NCI-H1105 treated with DMSO at 0.1 percent for 48 hours (cell line): Measurements from ENCODE around the gene KIAA1328.
A peak's percentile ranks its signal among the peaks of the same experiment; 100 is the strongest.
"Not testable (repeated sequence)": the region's sequence is repeated elsewhere in the genome, so short reads cannot be mapped to it uniquely, and the experiment has no call there.

Source experiments
- DNase-seq: peaks from one replicate; lab custom pipeline; 2025; lab: John Stamatoyannopoulos, UW

The KIAA1328 gene

DNA sequence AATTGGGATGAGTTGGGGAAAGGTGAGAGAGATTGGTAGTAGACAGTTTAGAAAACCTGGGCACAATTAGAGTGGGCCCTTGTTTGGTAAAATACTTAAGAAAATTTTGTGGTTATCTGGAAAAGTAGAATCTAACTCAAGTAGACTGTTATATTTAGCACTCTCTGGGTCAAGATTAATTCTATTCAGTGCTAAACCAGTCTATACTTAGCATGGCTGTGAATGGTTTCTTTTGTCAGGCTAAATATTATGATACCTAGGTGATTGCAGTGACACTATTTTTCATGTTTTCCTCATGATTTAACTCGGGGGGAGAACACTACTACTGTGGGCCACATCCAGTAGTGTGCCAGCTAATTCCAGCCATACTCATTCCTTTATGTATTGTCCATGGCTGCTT lies 58.9 kb downstream of the KIAA1328 start:
- DNase-seq: no peak

DNA sequence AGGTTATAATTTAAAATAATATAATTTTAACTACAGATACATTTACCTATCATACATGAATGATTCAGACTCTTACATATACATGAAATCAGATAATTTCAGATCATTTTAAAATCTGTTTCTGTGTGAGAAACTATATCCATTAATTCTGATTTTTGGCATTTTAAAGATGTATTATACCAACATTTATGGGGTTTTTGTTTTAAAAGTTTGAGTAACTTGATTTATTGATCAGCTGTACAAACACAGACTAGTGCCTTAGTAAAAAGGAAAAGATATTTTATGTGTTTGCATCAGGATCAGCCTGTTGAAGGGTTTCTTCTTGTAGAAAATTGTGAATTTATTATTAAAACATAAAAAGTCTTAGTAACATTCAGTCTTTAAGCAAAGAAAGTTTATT lies 59.9 kb downstream of the KIAA1328 start:
- no peak for DNase-seq

DNA sequence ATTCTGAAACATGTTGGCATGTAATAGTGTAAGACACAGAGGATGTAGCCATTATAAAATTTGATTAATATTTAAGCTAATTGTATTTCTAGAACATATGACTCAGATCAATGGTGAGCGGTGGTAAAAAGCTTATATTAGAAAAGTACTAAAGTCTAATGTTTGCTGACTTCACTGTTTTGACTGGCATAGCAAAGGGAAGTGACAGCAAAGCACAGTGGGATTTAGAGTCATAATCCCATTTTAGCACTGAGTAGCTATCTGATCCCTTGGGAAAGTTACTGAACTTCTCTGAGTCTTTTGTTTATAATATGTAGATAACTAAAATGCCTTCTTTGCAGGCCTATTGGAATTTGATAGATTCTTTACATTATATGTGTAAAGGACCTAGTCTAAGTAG lies 60.4 kb downstream of the KIAA1328 start:
- no peak for DNase-seq

DNA sequence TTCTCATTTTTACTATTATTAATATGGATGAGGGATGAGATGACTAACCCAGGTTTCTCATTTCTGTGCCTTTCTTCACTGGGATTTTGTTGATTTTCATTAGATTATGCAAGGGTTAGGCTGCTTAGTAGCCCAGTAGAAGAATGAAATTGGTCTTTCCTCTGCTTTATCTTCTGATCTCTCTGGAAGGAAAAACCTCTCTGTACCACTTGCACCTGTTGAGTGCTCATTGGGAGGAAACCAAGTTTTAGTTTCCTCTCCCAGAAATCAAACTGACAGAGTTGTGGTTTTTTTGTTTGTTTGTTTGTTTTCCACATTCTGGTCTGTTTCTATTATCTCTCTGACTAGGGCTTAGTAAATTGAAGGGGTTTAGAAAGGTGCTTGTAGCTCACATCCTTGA lies 60.8 kb downstream of the KIAA1328 start:
- no peak for DNase-seq

DNA sequence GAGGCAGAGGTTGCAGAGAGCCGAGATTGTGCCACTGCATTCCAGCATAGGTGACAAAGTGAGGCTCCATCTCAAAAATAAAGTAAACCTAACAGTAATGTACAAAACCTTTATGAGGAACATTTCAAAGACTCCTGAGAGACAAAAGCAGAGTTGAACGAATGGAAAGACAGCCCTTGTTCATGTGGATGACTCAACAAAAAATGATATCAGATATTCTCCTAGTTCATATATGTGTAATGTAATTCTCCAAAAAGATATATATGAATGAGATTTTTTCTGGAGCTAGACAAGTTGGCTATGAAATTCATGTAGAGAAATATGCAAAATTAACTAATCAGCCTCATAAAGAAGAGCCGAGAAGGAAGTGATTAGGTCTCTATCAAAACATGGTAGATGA lies 61.7 kb downstream of the KIAA1328 start:
- DNase-seq: no peak

DNA sequence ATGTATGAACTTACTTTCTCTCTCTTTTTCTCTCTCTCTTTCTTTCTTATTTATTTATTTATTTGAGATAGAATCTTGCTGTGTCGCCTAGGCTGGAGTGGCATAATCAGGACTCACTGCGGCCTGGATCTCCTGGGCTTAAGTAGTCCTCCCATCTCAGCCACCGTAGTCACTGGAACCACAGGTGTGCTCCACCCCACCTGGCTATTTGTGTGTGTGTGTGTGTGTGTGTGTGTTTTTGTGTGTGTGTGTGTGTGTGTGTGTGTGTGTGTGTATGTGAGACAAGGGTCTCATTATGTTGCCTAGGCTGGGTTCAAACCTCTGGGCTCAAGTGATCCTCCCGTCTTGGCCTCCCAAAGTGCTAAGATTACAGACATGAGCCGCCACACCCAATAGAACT lies 64.3 kb downstream of the KIAA1328 start:
- no peak for DNase-seq

DNA sequence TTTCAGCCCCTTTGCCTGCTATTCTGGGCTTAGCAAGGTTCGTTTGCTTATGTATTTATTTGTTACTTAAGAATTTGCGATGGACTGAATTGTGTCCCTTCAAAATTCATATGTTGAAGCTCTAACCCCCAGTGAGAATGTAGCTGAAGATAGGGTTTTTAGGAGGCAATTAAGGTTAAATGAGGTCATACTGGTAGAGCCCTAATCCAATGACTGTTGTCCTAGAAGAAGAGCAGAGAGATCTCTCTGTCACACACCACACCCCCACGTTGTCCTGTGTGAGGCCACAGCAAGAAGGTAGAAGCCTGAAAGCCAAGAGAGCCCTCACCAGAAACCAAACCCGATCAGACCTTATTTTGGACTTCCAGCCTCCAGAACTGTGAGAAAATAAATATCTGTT lies 66.7 kb downstream of the KIAA1328 start:
- no peak for DNase-seq

DNA sequence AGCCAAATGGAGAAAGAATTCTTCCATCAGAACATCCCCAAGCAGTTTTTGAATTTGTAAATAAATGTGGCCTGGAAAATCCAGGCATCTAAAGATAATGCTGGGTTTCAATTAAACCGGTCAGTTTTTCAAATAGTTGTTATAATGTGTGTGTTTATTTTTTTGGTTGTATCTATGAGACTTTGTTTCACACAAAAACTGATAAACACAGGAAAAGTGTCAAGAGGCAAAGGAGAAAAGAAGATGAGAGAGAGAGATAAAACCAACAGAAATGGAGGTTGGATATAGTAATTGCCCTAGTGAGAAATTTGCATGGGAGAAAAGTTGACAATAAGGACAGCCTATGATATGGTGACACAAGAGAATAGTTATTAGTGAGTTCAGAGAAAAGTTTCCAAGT lies 68.3 kb downstream of the KIAA1328 start:
- DNase-seq: no peak

DNA sequence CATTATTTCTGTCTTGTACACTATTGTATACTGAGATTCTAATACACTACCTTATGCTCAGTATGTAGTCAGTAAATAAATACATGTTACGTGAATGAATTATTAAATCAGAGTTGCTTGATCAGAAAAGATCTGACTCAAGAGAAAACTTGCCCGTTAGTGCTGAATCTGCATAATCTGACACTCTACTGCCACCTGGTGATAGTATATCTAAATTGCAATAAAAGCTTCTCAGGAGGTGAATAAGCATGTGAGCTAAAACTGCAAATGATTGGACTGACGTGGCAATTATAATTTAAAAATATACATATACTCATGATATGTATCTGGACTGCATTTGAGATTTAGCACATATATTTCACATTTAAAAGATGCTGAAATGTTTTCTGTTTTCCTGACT lies 70.4 kb downstream of the KIAA1328 start:
- no peak for DNase-seq

DNA sequence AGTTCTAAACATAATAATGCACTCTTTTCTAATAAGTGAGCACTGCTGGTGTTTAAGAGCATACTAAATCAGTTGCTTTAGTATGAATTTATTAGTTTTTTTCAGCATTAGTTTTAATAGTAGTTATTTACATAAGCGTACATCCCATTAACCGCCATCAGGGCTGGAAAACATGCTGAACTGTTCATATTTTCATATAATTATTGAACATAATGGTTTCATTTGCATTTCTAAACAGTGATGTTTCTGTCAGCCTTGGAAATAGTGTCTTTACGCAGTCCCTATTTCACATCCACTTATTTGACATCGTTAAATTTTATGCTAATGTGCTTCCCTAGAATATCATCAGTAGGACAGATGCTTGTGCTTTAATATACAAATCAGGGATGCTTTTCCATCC lies 71.5 kb downstream of the KIAA1328 start:
- DNase-seq: no peak

DNA sequence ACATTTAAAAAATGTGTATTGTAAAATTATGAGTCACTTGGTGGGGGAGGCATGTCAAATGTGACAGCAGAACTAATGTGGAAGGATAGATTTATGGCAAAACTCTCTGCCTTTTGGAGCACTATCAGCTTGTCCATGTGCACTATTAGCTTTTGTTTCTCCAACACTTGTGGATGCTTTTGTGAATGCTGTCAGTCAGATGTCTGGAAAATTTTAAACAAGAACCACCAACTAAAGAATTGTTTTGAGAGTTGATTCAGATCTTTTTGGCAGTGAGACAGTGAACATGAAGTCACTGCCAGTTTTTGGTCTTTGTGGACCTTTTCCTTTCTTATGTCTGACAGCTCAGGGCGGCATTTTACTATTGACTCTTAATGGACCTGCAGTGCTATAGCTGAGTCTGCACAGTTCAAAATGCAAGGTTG lies 72.4 kb downstream of the KIAA1328 start:
- DNase-seq: no peak

DNA sequence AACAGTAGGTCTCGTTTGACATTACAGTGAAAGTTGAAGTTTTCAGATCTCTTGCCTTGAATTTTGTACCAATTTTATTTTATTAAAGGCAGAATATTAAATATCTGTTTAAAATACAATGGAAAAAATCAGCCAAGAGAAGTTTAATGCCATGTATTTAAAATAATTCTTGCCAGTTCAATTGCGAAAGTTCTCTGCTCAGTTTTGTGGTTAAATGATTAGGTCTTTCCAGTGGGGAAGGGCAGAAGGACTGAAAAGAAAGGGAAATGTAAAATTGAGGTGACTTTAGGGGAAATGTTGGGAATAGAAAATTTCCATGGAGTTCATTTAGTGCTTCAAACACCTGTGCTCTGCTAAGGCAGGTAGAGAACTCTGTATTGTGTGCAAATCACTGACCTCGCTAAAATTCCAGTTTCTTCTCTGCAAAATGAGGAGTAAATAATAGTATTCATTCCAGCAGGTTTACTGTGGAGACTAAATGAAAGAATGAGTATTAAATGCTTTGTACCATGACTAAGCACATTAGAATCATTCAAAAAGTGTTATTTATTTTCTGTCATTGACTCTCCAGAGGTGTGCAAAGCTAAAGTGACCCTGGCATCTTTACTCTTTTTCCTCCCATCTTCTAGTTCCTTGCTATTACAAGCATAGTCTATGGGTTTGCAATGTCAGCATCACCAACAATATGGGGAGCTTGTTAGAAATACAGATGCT lies 74.4 kb downstream of the KIAA1328 start:
- DNase-seq: no peak

DNA sequence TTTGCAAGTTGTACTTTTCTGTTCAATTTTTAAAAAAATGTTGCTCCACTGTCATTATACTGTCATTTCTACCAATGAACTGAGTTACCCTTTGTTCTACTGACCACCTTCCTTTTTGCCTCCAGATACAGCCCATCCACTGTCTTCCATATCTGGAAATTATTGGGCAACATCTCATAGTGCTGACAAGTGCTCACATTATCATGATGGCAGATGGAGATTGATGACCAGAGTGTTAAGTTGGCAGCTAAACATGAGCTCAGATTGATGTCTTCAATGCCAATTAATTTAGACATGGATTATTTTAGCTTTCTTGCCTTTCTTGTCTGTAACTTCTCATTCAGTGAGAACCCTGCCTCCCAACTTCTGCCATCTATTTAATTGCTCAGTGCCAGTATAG lies 76.6 kb downstream of the KIAA1328 start:
- no peak for DNase-seq

DNA sequence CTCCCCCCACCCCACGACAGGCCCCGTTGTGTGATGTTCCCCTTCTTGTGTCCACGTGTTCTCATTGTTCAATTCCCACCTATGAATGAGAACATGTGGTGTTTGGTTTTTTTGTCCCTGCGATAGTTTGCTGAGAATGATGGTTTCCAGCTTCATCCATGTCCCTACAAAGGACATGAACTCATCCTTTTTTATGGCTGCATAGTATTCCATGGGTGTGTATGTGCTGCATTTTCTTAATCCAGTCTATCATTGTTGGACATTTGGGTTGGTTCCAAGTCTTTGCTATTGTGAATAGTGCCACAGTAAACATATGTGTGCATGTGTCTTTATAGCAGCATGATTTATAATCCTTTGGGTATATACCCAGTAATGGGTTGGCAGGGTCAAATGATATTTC lies 80.4 kb downstream of the KIAA1328 start:
- DNase-seq: not testable (repeated sequence)

DNA sequence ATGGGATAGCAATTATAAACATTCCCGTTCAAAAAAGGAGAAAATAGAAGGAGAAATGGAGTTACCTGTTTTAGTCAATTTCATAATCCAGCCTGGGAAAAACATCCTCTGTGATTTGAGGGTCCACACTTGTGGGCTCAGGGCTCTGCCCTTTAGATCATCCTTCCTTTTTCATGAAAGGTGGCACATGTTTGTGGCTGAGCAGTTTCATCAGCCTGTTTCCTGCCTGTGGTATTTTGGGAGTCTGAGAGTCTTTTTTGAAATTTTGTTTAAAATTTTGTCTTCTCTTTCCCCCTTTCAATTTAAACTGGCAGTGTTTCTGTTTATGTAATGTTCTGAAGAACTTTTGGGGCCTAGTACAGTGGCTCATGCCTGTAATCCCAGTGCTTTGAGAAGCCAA lies 84.0 kb downstream of the KIAA1328 start:
- no peak for DNase-seq

DNA sequence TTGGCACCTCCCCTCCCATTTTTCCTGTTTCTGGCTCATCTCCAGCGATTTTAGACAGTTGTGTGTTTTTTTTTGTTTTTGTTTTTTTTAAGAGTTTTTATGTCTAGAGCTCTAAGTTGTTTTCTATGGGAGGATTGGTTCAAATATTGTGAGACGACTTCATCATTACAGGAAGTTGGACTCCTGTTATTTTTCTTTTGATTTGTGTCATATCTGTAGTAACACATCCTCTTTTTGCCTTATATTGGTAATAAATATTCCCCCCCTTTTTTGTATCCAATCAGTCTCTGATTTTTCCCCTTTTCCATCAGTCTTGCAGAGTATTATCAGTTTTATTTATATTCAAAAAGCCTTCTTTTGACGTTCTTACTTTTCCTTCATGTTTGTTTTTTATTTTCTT lies 89.0 kb downstream of the KIAA1328 start:
- no peak for DNase-seq

DNA sequence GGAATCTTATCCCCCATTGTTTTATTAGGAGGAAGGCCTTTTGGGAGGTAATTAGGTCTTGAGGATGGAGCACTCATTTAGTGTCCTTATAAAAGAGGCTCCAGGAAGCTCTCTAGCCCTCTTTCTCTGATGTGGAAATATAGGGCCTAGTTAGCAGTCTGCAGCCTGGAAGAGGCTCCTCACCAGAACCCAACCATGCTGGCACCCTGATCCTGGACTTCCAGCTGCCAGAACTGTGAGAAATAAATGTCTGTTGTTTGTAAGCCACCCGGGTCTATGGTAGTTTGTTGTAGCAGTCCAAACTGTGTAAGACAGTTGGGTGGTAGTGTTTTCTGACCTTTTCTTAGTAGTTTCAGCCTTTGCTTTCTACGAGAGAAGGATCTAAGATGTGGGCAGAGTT lies 100.7 kb downstream of the KIAA1328 start:
- DNase-seq: no peak

DNA sequence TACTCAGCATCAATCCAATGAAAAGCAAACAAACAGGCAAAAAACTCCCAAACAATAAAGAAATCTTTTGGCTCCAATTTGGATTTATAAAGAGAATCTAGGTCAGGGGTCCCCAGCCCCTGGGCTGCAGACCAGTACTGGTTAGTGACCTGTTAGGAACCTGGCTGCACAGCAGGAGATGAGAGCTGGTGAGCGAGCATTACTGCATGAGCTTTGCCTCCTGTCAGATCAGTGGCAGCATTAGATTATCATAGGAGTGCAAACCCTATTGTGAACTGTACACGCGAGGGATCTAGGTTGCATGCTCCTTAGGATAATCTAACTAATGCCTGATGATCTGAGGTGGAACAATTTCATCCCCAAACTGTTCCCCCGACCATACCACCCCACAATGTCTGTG lies 102.2 kb downstream of the KIAA1328 start:
- DNase-seq: no peak

DNA sequence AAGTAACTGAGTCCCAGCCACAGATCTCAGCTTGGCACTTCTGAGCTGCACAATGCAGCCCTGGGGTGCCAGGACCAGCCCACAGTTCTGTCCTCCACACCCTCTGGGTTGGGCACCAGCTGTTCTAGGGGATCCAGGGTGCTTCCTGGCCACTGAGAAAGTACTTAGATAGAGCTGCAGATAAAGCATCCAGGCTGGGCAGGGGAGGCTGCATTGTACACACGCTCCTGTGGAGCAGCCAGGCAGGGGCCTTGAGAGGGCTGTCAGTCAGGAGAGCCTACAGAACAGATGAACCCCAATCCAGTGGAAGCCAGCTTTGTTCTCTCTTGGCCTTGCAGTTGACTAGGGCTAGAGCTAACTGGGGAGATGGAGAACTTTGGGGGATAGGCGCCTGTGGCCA lies 104.6 kb downstream of the KIAA1328 start:
- no peak for DNase-seq

DNA sequence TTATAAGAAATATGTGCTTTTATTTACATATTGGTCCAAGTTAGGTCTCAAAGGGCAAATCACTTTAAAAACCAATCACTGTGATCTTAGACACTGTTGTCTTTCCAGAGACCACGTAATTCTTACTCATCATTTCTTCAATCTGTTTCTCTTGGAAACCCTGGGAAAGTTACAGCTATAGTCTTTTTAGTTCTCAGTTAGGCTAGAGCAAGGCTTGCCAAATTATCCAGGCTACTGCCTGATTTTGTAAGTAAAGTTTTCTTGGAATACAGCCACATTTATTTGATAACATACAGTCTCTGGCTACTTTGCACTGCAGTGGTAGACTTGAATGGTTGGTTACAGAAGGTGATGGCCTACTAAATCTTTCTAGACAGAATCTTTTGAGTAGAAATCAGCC lies 106.0 kb downstream of the KIAA1328 start:
- no peak for DNase-seq

DNA sequence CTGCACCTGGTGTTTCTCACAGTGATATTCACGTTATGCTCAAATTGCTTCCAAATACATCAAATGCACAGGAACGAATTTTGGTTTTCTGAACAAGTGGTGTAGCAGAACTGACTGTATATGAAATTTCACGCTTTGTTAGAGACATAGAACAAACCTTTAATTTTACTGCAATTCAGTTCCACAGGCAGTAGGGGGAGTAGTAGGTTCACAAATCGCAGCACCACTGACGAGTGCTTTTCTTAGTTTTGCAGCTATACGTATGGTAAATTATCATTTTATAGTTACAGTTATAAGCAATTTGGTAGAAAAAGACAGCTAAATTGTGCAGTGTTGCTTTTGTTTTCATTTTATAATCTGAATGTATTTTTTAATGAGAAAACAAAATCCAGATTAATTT lies 113.3 kb downstream of the KIAA1328 start:
- DNase-seq: peak; percentile 17

DNA sequence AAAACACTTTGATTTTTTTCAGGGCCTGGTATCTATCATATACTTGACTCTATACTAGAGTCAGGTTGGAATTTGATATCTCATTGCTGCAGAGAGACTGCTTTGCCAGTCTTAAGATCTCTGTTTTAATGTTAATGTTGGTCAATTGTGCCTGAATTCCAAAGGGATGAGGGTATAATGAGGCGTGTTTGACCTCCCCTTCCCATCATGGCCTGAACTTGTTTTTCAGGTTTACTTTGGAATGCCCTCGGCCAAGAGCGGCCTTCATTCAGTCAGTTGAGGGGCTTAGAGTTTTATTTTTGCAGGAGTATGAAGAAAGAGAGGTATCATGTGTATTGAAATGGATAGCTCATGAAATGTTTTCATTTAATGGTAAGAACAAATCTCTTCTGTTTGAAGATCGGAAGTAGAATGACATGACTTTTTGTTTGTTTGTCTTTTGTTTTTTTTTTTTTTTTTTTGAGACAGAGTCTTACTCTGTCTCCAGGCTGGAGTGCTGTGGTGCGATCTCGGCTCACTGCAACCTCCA lies 119.0 kb downstream of the KIAA1328 start:
- no peak for DNase-seq

DNA sequence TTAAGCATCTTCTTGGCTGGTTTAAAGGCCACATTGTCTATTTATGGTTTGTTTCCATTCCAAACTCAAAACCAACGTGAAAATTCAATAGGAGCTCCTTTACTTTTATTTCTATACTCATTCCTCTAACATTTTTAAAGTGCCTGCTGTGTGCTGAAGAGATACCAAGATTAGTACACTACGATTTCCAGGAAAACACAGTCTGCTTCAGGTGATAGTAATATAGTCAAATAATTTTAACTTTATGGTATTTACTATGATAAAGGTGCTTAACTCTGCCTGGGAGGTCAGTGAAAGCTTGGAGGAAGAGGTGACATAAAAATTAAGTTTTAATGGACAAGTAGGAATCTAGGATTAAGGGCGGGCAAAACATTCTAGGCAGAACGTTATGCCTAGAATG lies 121.4 kb downstream of the KIAA1328 start:
- no peak for DNase-seq

DNA sequence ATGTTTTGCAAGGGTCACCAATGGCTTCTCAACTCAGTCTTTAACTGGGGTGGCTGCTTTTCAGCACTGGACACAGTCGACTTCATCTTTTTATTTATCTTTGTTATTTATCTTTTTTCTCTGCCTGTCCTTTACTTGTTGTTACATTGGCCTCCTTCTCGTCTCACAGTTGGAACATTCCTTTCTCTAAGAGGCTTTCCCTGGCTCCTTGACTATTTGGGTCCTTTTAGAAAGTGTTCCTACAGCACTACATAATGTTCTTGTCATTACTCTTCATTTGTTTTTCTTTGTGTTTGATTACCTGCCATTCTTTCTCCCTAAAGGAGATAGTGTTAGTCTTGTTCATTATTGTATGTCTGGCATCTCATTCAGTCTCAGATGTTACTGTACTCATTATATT lies 122.0 kb downstream of the KIAA1328 start:
- no peak for DNase-seq
